ENCODE results near the gene VEGFC.

The VEGFC gene

DNA sequence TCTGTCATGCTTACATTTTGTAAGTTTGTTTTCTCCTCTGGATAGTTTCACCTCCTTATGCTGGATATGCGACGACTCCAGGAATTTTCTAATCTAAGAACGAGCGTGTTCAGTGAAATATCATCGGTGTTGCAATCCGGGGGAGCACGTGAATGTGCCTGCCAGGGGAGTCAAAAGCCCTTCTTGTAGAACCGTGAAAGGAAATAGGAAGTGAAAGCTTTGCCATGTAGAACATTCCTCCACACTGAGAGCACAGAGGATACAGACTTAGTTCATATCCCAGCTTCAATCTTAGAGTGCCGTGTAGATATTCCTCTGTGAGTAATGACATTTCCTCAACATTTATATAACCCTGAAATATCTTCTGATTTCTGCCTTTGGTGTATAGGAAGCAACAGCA is 121.2 kb downstream of the VEGFC start:
- no peak for DNase-seq

DNA sequence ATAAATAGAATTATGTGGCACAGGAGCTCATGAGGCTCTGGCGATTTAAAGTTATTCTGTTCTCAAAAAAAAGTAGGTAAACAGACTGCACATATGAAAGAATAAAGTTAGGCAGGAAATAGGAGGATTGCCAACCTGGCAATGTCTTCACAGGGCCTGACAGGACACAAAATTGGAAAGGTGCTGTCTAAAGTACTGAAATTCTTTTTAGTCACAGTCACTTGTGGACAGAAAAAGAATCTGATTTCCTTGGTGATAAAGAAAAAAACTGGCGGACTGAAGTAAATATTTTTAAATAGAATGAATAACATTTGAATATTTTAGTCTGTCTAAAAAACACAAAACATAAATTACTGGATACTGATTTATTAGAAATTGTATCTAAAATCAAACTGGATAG is 124.4 kb downstream of the VEGFC start:
- DNase-seq = no peak

DNA sequence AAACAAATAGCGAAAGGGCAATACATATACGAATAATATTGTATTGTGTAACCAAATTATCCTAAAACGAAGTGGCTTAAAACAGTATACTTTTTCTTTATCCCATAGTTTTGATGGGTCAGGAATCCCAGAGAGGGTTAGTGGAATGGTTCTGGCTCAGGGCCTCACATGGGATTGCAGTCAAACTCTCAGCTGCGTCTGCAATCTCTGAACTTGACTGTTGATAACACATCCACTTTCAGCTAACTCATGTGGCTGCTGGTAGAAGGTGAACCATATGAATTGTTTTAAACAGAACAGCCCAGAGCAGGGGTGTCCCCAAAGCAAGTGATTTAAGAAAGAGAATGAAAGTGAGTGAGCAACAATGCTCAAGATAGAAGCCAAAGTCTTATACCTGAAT is 127.8 kb downstream of the VEGFC start:
- DNase-seq = no peak

DNA sequence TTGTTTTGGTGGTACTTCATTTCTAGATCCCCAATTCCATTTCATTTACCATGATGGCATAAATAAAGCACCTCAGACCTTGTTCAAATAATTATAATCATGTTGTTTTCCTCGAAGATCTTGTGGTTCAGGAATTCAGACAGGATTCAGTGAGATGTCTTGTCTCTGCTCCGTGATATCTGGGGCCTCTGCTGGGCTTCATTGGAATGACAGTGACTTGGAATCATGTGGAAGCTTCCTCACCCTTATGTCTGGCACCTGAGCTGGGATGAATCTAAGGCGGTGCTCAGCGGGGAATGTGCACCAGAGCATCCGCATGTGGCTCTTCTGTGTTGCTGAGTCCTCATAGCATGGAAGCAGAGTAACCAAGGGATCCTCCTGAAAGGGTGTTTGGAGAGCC is 132.2 kb downstream of the VEGFC start:
- no peak for DNase-seq

DNA sequence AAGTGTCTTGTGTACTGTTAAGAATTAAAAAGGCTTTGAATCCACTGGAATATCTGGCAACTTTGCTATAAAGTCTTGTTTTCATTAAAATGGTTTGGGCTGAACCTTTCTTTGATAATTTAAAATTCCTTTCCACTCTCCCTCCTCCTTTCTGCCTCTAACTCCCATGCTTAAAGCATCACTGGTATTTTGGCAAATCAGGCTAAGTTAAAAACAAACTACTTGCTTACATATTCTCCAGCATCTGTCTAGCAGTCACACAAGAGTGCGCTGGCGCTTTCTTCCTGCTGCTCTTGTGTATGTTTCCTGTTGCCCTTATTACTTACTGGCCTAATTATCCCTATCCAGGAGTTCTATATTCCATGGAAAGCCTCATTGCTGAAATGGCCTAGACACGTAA is 136.6 kb downstream of the VEGFC start:
- no peak for DNase-seq

DNA sequence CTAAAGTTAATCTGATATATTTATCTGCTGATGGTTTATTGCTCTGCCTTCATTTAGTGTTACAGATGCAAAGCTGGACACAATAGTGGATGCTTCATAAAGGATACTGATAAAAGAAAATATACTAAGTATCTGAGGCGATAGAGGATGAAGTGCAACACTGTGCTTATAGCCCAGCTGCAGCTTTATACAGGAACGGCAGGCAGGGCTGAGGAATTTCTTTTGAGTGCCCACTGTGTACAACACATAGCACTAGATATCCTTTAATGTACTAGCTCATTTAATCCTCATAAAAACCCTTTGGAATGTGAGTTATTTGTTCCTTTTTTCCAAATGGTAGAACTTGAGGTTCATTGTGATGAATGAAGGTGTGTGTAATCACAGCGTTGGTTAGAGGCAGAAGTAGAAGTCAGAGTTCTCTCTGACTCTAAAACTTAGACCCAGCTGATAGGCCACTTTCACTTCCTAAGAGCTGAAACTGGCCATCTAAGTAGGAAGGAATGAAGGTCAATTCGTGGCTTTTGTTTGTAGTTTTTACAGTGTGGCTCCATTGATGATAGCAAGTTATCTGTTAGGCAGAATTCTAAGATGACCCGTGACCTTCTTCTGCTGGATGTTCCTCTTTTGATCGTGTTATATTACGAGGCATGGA is 138.0 kb downstream of the VEGFC start:
- DNase-seq = no peak

DNA sequence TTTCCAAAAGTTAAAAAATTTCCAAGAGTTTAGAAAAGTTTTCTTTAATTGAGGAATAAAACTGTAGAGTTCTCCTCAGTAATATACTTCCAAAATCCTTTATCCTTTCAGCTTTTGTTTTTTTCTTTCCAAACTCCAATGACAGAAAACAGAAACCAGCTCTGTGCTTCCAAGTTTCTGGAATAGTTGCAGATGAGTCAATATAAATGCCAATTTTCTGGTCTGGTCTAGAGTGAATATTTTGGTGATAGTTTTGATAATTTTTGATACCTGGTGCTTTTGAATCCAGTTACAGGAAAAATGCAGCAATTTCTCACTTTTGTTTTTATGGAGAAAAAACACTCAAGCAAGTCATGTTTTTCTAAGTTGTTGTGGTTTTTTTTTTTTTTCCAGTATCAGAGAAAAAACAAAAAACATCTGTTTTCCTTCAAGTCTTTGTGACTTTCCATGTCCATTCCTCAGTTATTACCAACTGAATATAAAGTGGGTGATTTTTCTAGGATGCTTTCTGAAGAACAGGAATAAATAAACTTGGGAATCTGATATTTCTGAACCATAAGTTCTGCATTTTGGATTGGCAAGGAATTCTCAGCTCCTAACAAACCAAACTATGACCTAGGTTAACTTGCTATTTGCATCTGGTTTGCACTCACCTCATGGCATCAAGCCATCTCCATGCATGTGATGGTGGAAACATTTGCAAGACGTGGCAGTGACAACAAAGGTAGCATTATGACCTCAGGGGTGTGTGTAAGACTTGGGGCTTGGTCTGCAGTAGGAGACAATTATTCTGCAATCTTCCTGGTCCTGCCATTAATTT is 139.1 kb downstream of the VEGFC start:
- DNase-seq = no peak

DNA sequence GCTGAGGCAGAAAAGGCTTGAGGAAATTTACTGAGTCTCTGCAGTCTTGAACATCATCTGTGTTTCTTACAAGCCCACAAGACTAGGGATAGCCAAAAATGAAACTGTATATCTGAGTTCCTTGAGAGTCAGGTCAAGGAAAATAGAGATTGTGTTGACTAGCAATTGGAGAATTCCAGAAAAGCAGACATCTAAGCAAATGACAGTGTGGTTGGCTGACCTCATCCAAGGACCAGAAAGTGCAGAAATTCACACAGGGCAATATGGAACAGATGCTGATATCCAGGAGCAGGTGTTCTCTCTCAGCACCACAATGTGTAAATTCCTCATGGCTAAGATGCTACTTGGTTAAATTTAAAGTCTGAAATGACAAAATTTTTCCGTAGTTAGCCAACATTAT is 146.4 kb downstream of the VEGFC start:
- no peak for DNase-seq

DNA sequence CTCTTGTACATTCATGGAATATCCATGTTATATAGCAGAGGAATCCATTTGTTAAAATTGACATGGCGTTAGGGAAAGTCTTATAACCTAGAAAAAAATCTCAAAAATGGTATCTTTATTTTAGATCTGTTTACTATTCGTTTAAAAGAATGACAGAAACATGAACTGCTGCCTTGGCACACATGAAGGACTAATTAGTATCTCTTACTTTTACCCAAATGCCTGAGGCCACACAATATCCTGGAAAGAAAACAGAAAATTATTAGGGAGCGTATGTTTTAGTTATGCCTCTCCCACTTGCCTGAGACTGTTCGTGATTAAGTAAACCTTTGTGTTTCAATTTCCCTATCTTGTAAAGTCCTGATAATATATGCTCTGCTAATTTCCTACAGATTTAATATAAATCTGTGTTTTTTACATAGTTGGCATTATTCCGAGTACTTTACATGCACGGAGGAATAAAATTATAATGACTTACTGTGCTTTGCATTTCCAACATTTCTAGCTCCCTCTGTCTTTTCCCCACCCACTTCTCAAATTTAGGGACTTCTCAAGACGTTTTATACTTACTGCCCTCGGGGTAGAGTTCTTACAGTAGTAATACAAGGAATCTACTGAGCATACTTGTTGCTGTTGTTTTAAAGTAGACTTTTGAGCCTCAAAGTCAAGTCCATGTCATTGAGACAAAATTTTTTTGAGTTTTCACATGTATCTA is 147.3 kb downstream of the VEGFC start:
- DNase-seq = no peak

DNA sequence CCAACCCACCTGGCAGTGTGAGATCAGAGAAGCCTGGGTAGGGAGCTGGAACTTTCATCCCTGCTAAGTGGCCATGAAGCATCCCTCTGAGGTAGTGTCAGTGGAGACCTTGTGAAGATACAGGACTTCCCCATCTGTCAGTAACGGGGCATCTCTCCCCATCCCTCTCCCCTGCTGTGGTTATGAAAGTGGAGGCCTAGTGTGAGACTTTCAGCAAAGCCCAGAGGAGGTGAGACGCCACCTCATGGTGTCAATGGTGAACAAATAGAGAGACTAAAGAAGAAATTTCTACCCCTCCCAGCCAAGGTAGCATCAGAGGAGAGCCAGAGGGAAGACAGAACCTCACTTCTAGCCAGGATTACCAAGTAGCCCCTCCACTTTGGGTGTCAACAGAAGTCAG is 150.2 kb downstream of the VEGFC start:
- no peak for DNase-seq

DNA sequence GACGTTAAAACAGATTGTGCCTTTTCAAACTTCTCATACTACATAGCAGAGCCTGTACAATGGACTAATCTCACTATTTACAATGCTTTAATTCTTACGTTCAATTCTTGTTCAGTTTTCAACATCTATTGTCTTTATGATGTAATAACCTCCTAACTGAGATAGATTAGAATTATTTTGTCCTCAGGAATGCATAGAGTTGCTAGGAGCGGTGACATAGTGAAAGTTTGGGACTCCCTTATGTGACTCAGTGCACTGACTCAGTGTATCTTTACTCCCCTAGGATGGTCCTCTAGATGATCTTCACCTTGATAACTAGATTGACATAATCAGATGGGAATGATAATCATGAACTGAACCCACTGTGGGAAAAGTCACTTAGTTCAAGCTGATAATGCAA is 151.5 kb downstream of the VEGFC start:
- DNase-seq = no peak

DNA sequence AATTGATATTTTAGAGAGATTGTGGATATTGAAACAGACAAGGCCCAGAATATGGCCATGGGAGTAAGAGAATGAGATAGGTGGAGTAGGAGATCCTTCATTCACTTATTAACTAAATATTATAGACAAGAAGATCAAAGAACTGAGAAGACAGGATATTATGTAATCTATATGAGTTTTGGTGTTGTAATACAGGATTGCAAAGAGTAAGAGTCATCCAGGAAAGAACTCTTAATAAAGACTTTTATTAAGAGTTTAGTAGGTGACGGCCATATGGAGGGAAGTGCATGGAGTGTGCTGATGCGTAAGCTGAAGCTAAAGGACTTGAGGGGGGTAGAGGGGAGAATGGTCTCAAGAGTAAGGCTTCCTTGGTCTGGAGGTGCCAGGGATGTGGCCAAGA is 153.7 kb downstream of the VEGFC start:
- DNase-seq = no peak

DNA sequence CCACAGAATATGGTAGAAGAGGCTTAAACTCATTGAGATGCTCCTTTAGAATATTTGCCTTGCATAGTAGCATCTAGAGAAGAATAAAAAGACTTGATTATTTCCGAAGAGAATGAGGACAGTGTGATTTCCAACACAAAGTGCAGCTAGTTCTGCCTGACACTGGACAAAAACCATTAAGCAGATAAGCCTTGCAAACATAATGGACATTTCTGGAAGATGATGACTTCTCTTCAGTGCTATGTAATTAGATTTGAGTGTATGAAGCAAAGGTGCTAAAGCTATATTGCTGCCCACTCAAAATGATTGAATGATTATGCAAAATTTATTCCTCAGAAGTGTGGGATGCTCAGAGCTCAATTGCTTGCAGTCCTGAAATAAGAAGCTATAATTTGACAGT is 156.4 kb downstream of the VEGFC start:
- no peak for DNase-seq

DNA sequence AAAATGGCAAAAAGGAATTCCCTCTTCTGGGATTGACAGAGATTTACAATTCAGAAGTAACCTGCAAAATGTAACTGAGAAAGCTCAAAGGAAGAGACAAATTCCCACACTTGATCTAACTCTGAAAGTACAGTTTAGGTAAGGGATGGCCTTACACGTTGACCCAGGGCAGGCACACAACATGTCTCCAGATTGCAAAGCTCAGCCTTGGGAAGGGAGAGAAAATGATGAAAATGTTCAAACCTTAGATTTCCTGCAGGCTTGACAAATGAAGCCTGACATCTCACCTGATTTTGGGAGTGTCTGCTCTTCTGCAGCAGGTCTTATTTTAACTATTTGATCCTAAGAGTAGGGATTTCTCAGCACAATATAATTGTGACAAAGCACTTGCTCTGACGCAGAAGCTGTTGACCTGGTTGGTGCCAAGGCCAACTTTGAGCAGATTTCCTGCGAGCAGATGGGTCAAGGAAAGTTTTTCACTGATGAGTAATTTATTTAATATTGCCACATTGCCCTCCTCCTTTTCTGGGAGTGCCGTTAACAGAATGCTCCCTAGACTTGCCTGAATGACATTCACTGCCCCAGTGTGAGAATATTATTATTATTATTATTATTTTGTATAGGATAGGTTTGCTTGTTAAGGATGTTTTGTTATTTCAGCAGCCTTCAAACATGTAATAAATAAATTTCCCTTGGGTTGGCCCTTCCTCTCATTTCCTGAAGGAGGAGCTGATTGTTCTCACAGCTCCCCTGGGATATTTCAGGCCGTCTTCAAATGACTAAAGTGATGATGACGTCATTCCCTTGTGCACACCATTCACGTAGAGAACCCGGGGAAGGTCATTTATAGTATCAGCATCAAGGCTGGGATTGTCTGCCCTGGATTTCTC is 157.1 kb downstream of the VEGFC start:
- DNase-seq = no peak

Data from NCI-H82 (cell line).